Astrocyte (in vitro differentiated cells and primary cell): ENCODE data around the gene KRTAP9-7.

Source experiments
- EZH2 ChIP-seq: IDR thresholded peaks from 2 replicates; pipeline ENCODE4 v1.6.1; 2012; ENCODE audit warnings: mild to moderate bottlenecking, low read length, inconsistent platforms; ENCODE audit not compliant: insufficient read depth
- TF ChIP-seq, protein P1 (sequence below): IDR thresholded peaks from 2 replicates; pipeline ENCODE4 v1.5.1; 2011; ENCODE audit warnings: low read depth, mild to moderate bottlenecking, inconsistent platforms, low read length, moderate library complexity; ENCODE audit not compliant: insufficient read depth

DNA sequence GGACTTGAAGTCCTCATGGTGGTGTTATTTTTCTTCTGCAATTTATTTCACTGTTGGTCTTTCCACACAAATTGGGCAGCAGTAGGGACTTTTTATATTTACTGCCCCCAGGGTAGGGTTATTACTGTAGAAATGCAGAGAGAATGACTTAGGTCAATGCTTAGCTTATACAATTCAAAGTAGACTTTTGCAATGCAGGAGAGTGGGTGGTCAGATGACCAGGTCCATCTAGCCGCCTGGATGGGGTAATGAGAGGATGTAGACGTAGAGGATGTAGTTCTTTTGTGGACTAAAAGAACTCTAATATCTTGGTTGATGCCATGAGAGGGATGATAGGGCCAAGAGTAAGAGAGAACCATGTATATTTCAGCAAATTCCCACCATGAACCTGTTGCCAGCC lies 42.7 kb downstream of the KRTAP9-7 start:
- TF ChIP-seq, protein P1, sequence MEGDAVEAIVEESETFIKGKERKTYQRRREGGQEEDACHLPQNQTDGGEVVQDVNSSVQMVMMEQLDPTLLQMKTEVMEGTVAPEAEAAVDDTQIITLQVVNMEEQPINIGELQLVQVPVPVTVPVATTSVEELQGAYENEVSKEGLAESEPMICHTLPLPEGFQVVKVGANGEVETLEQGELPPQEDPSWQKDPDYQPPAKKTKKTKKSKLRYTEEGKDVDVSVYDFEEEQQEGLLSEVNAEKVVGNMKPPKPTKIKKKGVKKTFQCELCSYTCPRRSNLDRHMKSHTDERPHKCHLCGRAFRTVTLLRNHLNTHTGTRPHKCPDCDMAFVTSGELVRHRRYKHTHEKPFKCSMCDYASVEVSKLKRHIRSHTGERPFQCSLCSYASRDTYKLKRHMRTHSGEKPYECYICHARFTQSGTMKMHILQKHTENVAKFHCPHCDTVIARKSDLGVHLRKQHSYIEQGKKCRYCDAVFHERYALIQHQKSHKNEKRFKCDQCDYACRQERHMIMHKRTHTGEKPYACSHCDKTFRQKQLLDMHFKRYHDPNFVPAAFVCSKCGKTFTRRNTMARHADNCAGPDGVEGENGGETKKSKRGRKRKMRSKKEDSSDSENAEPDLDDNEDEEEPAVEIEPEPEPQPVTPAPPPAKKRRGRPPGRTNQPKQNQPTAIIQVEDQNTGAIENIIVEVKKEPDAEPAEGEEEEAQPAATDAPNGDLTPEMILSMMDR: no peak
- TF ChIP-seq EZH2: no peak
